ENCODE results near the gene YPEL5. TPM values are rescaled to one million over a fixed set of nuclear protein-coding genes. Genes with fewer than 3 reads are reported as not detected.

Gene YPEL5
- total RNA-seq, 1 experiment from 2014 or later, result 50.9 TPM

GRCh38 chr2:30127016-30127893 is 19.6 kb upstream of the YPEL5 start:
- Mint-ChIP-seq H3K4me1 (ENCODE audit: low read depth, unreplicated experiment) (no peaks in the 10 kb centered on the region), H3K27me3 (ENCODE audit: insufficient read depth, unreplicated experiment) (peaks cover 23% of the 10 kb centered on the region), H3K4me3 (ENCODE audit: unreplicated experiment) (no peak overlapping the region), H3K9me3 (ENCODE audit: unreplicated experiment) (no peaks in the 10 kb centered on the region), H3K36me3 (ENCODE audit: insufficient read depth, unreplicated experiment) (no peaks in the 10 kb centered on the region), H3K27ac (ENCODE audit: unreplicated experiment) (no peak overlapping the region)
- H3K9me3 ChIP-seq, result no peaks in the 10 kb centered on the region
- no peak for TF ChIP-seq CTCF (IDR thresholded peaks at IDR 0.05; ENCODE audit: insufficient read depth in 1 of 2, low read depth in 1 of 2, low read length in 1 of 2, severe bottlenecking in 1 of 2, unreplicated experiment in 1 of 2)
- ChIA-PET CTCF (no interaction called here), POLR2A (no interaction called here)
- H3K36me3 ChIP-seq (ENCODE audit: control insufficient read depth, insufficient read depth, low read length), result no peaks in the 10 kb centered on the region
- no peaks in the 10 kb centered on the region for H3K27me3 ChIP-seq (replicated peaks; ENCODE audit: control insufficient read depth, insufficient read depth, low read length)
- intact Hi-C loops (cut with micrococcal nuclease; ENCODE audit: unreplicated experiment), result no loop called here
- DNase-seq, result no peak
- no peak overlapping the region for H3K4me3 ChIP-seq (ENCODE audit: low read depth, low read length)
- no peaks in the 10 kb centered on the region for H3K4me1 ChIP-seq
- no TSS peak for BruUV-seq (replicated peaks)

DNA sequence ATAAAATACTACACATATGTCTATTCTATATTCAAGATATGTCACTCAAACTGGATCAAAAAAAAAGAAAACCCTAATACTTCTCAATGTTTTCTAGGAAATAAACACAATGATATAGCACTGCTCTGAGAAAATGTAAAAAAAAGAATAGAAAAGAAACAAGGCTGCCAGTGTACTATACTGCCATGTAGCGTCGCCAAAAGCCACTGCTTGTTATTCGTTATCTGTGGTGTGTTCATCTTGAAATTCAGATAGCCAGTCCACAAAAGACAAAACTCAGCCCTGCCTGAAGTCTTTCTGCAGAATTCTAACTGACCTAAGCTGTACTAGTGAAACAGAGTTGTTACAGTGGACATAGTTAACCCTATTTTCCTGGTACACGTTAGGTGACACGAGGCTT is 12.2 kb upstream of the YPEL5 start:
- Histone ChIP-seq H3K4me3 (ENCODE audit: low read depth, low read length) (no peak overlapping the region), H3K4me1 (no peaks in the 10 kb centered on the region), H3K9me3 (no peaks in the 10 kb centered on the region), H3K27me3 (replicated peaks; ENCODE audit: control insufficient read depth, insufficient read depth, low read length) (no peaks in the 10 kb centered on the region), H3K36me3 (ENCODE audit: control insufficient read depth, insufficient read depth, low read length) (no peaks in the 10 kb centered on the region)
- TF ChIP-seq CTCF (IDR thresholded peaks at IDR 0.05; ENCODE audit: insufficient read depth in 1 of 2, low read depth in 1 of 2, low read length in 1 of 2, severe bottlenecking in 1 of 2, unreplicated experiment in 1 of 2), result no peak
- Mint-ChIP-seq H3K9me3 (ENCODE audit: unreplicated experiment) (no peaks in the 10 kb centered on the region), H3K4me3 (ENCODE audit: unreplicated experiment) (no peak overlapping the region), H3K36me3 (ENCODE audit: insufficient read depth, unreplicated experiment) (no peaks in the 10 kb centered on the region), H3K27ac (ENCODE audit: unreplicated experiment) (no peak overlapping the region), H3K4me1 (ENCODE audit: low read depth, unreplicated experiment) (no peaks in the 10 kb centered on the region), H3K27me3 (ENCODE audit: insufficient read depth, unreplicated experiment) (peaks cover 14% of the 10 kb centered on the region)
- no peak for DNase-seq
- POLR2A ChIA-PET, result no interaction called here
- CTCF ChIA-PET, result no interaction called here
- intact Hi-C loops (cut with micrococcal nuclease; ENCODE audit: unreplicated experiment), result no loop called here
- no TSS peak for BruUV-seq (replicated peaks)

- POLR2A ChIA-PET, result no interaction called here
- TF ChIP-seq CTCF (IDR thresholded peaks at IDR 0.05; ENCODE audit: insufficient read depth in 1 of 2, low read depth in 1 of 2, low read length in 1 of 2, severe bottlenecking in 1 of 2, unreplicated experiment in 1 of 2), result no peak
- Mint-ChIP-seq H3K27me3 (ENCODE audit: insufficient read depth, unreplicated experiment) (peaks cover 14% of the 10 kb centered on the region), H3K9me3 (ENCODE audit: unreplicated experiment) (no peaks in the 10 kb centered on the region), H3K36me3 (ENCODE audit: insufficient read depth, unreplicated experiment) (no peaks in the 10 kb centered on the region), H3K4me3 (ENCODE audit: unreplicated experiment) (no peak overlapping the region), H3K4me1 (ENCODE audit: low read depth, unreplicated experiment) (no peaks in the 10 kb centered on the region), H3K27ac (ENCODE audit: unreplicated experiment) (no peak overlapping the region)
- intact Hi-C loops (cut with micrococcal nuclease; ENCODE audit: unreplicated experiment), result no loop called here
- Histone ChIP-seq H3K4me3 (ENCODE audit: low read depth, low read length) (no peak overlapping the region), H3K9me3 (no peaks in the 10 kb centered on the region), H3K36me3 (ENCODE audit: control insufficient read depth, insufficient read depth, low read length) (no peaks in the 10 kb centered on the region), H3K4me1 (no peaks in the 10 kb centered on the region), H3K27me3 (replicated peaks; ENCODE audit: control insufficient read depth, insufficient read depth, low read length) (no peaks in the 10 kb centered on the region)
- CTCF ChIA-PET, result interaction anchor here (1.1 kb wide), 1 partner anchor 29 kb away, joined by 3 read pairs; no protein-coding TSS in a partner anchor
- no peak for DNase-seq
- BruUV-seq (replicated peaks), result no TSS peak
Measured at GRCh38 chr2:30135541-30135940, 11.3 kb upstream of the YPEL5 start.

Data from Caco-2 (cell line).